IMR-90 (cell line): ENCODE measurements around the gene KRTDAP. TPM values are rescaled to one million over a fixed set of nuclear protein-coding genes. Genes with fewer than 3 reads are reported as not detected.

ENCODE experiments used
- ATAC-seq: fragments of 200-7000 bp; cut with Tn5 transposase; 2 replicates; pipeline ENCODE4 v1.9.1; 2020; ENCODE audit warnings: low read depth, mild to moderate bottlenecking, moderate library complexity
- BruUV-seq: library from RNA; stranded (reverse); fragments of 400-500 nt; replicated peaks from 2 replicates; lab custom pipeline; 2021; lab: Mats Ljungman, UMichigan
- CTCF ChIA-PET: fragments of 300-600 bp; formaldehyde crosslinking; extraction: SDS; loops from one replicate; lab custom pipeline; 2021; ENCODE audit warnings: antibody characterized with exemption; lab: Yijun Ruan, JAX
- POLR2A ChIA-PET: fragments of 300-600 bp; sonication (Branson Sonifier 250); formaldehyde crosslinking; loops from one replicate; lab custom pipeline; 2022; ENCODE audit warnings: antibody characterized with exemption; ENCODE audit not compliant: unreplicated experiment; lab: Charles Lee
- DNase-seq: peaks from one replicate; pipeline ENCODE4 v3.0.0; 2013
- H2AFZ ChIP-seq: replicated peaks from 2 replicates; pipeline ENCODE3; 2013; ENCODE audit warnings: low read length, mild to moderate bottlenecking; ENCODE audit not compliant: poor library complexity
- H2AK5ac ChIP-seq: 2 replicates; pipeline ENCODE4 v1.6.1; 2013; ENCODE audit warnings: low read depth, low read length, inconsistent platforms
- H2AK9ac ChIP-seq: replicated peaks from 2 replicates; pipeline ENCODE3; 2013; ENCODE audit warnings: mild to moderate bottlenecking, low read depth, low read length, moderate library complexity; ENCODE audit not compliant: poor library complexity
- H2BK120ac ChIP-seq: 2 replicates; pipeline ENCODE4 v1.6.1; 2013; ENCODE audit warnings: low read depth, low read length, inconsistent platforms
- H2BK15ac ChIP-seq: 3 replicates; pipeline ENCODE4 v1.6.1; 2013; ENCODE audit warnings: low read depth, low read length, inconsistent platforms
- H2BK20ac ChIP-seq: 2 replicates; pipeline ENCODE4 v1.6.1; 2013; ENCODE audit warnings: low read depth, mild to moderate bottlenecking, inconsistent platforms, low read length, moderate library complexity
- H2BK5ac ChIP-seq: 2 replicates; pipeline ENCODE4 v1.6.1; 2013; ENCODE audit warnings: mild to moderate bottlenecking, low read depth, low read length, inconsistent platforms; ENCODE audit not compliant: poor library complexity, severe bottlenecking
- H3K14ac ChIP-seq: replicated peaks from 2 replicates; pipeline ENCODE4 v1.6.1; 2013; ENCODE audit warnings: low read depth, low read length, inconsistent platforms
- H3K18ac ChIP-seq: 2 replicates; pipeline ENCODE4 v1.6.1; 2013; ENCODE audit warnings: low read depth, low read length, control low read depth
- H3K23ac ChIP-seq: 2 replicates; pipeline ENCODE4 v1.6.1; 2013; ENCODE audit warnings: low read depth, low read length, inconsistent platforms
- H3K27ac ChIP-seq: 2 replicates; pipeline ENCODE4 v1.5.1; 2013; ENCODE audit warnings: mild to moderate bottlenecking, control low read depth, low read length; ENCODE audit not compliant: insufficient read depth
- H3K27me3 ChIP-seq: 2 replicates; pipeline ENCODE4 v1.6.1; 2013; ENCODE audit warnings: low read length; ENCODE audit not compliant: control insufficient read depth, insufficient read depth
- H3K36me3 ChIP-seq: 2 replicates; pipeline ENCODE4 v1.6.1; 2013; ENCODE audit warnings: low read length, mixed read lengths; ENCODE audit not compliant: control insufficient read depth, insufficient read depth
- H3K4ac ChIP-seq: 2 replicates; pipeline ENCODE4 v1.6.1; 2013; ENCODE audit warnings: low read depth, low read length, inconsistent platforms
- H3K4me1 ChIP-seq: 2 replicates; pipeline ENCODE4 v1.6.1; 2013; ENCODE audit warnings: low read length, mixed read lengths; ENCODE audit not compliant: control insufficient read depth, insufficient read depth
- H3K4me2 ChIP-seq: 2 replicates; pipeline ENCODE4 v1.6.1; 2013; ENCODE audit warnings: low read depth, mild to moderate bottlenecking, control low read depth, low read length, moderate library complexity
- H3K4me3 ChIP-seq: 2 replicates; pipeline ENCODE4 v1.5.1; 2013; ENCODE audit warnings: low read depth, mild to moderate bottlenecking, control low read depth, low read length, moderate library complexity; ENCODE audit not compliant: insufficient read depth
- H3K56ac ChIP-seq: 2 replicates; pipeline ENCODE4 v1.6.1; 2013; ENCODE audit warnings: low read length, inconsistent platforms; ENCODE audit not compliant: insufficient read depth; ENCODE audit errors: extremely low read depth
- H3K79me1 ChIP-seq, 2 experiments: 2 replicates each; pipeline ENCODE4 v1.6.1; 2013; ENCODE audit warnings: low read length in 2 of 2, inconsistent platforms in 1 of 2, low read depth in 1 of 2
- H3K9ac ChIP-seq: 2 replicates; pipeline ENCODE4 v1.6.1; 2013; ENCODE audit warnings: low read depth, low read length, control low read depth
- H3K9me1 ChIP-seq: 2 replicates; pipeline ENCODE4 v1.6.1; 2013; ENCODE audit warnings: low read length, inconsistent platforms; ENCODE audit not compliant: insufficient read depth
- H3K9me3 ChIP-seq: 2 replicates; pipeline ENCODE4 v1.6.1; 2013; ENCODE audit warnings: low read length; ENCODE audit not compliant: control insufficient read depth, insufficient read depth
- H4K20me1 ChIP-seq: 2 replicates; pipeline ENCODE4 v1.6.1; 2013; ENCODE audit warnings: low read length, inconsistent platforms; ENCODE audit not compliant: insufficient read depth
- H4K5ac ChIP-seq: 2 replicates; pipeline ENCODE4 v1.6.1; 2013; ENCODE audit warnings: mild to moderate bottlenecking, low read depth, low read length, control low read depth
- H4K8ac ChIP-seq, 2 experiments: 2 replicates each; pipeline ENCODE4 v1.6.1; 2013; ENCODE audit warnings: low read depth in 2 of 2, low read length in 2 of 2, control low read depth in 1 of 2, inconsistent platforms in 1 of 2
- H4K91ac ChIP-seq: 2 replicates; pipeline ENCODE4 v1.6.1; 2013; ENCODE audit warnings: low read depth, low read length, inconsistent platforms; ENCODE audit not compliant: insufficient read depth
- BHLHE40 ChIP-seq: fragments of 150-350 bp; IDR thresholded peaks from 2 replicates; pipeline ENCODE4 v1.6.1; 2016; ENCODE audit warnings: mild to moderate bottlenecking, low read depth, low read length
- CTCF ChIP-seq: conservative IDR thresholded peaks from 2 replicates; pipeline ENCODE4 v1.5.1; 2012; ENCODE audit warnings: mild to moderate bottlenecking, low read depth, low read length, improper control_type of control experiment
- MAFK ChIP-seq: IDR thresholded peaks from 2 replicates; pipeline ENCODE4 v1.6.1; 2012; ENCODE audit warnings: low read depth, low read length, improper control_type of control experiment
- RCOR1 ChIP-seq: IDR thresholded peaks from 2 replicates; pipeline ENCODE4 v1.6.1; 2012; ENCODE audit warnings: mild to moderate bottlenecking, low read length, improper control_type of control experiment; ENCODE audit not compliant: insufficient replicate concordance
- SMC3 ChIP-seq: fragments of 150-350 bp; IDR thresholded peaks from 2 replicates; pipeline ENCODE4 v1.6.1; 2016; ENCODE audit warnings: low read depth, mild to moderate bottlenecking, antibody characterized with exemption, low read length, moderate library complexity
- USF2 ChIP-seq: fragments of 150-350 bp; IDR thresholded peaks from 2 replicates; pipeline ENCODE4 v1.6.1; 2017; ENCODE audit warnings: mild to moderate bottlenecking, antibody characterized with exemption, low read length, low read depth
- WGBS, 2 experiments: methylation state at CpG; one replicate each; pipeline versions ENCODE4 v1.1.5 to v1.1.7; 2013; ENCODE audit warnings: missing lambda C conversion rate in 2 of 2; ENCODE audit not compliant: insufficient read length in 1 of 2; ENCODE audit errors: extremely low coverage in 2 of 2; 5-methylcytosine and 5-hydroxymethylcytosine counted together
- dilution Hi-C: fragments of 300-500 bp; cut with HindIII; formaldehyde crosslinking; loops from one replicate; pipeline ENCODE4 v1.14.3; 2018; ENCODE audit warnings: low sequenced_read_pairs; ENCODE audit not compliant: unreplicated experiment
- in situ Hi-C: fragments of 300-500 bp; cut with MboI; formaldehyde crosslinking; loops from 3 replicates; pipeline ENCODE4 v1.14.3; 2019; ENCODE audit warnings: low sequenced_read_pairs, inconsistent platforms, mixed read lengths
- intact Hi-C: fragments of 100-400 bp; cut with micrococcal nuclease; formaldehyde crosslinking; loops from 2 replicates; pipeline ENCODE4 v1.10.0; 2022
- polyA plus RNA-seq, 3 experiments: library from polyadenylated mRNA; depleted of rRNA; stranded (reverse); fragments of >200 nt; gene quantifications; 2 replicates each; pipeline ENCODE4 v1.2.3, GENCODE V29; 2012; ENCODE audit warnings: low replicate concordance in 1 of 3
- total RNA-seq: library from RNA; depleted of rRNA; stranded (reverse); fragments of >200 nt; gene quantifications from 2 replicates; pipeline ENCODE4 v1.2.3, GENCODE V29; 2012

KRTDAP gene
- total and polyA plus RNA-seq, 2 of the 4 experiments (the other 2 are of a cell fraction) = not detected

- H3K79me1 ChIP-seq = 0 out of 4 replicates have a peak, but pooled peaks cover 0 to 3% of the 10 kb centered on the region in 2 experiments
- no peak overlapping the region for H2BK5ac ChIP-seq
- ATAC-seq = no peak
- H2BK15ac ChIP-seq = no peak overlapping the region
- BruUV-seq = no TSS peak
- H3K4me2 ChIP-seq = no peak overlapping the region
- H3K23ac ChIP-seq = no peak overlapping the region
- H2AFZ ChIP-seq = peak overlapping the region; percentile 43
- H4K8ac ChIP-seq = no peak overlapping the region
- TF ChIP-seq SMC3 (no peak), RCOR1 (no peak), MAFK (no peak), USF2 (no peak), BHLHE40 (no peak), CTCF (no peak)
- in situ Hi-C loops (no loop called here), intact Hi-C loops (no loop called here), dilution Hi-C loops (no loop called here)
- peaks cover 7% of the 10 kb centered on the region for H3K27me3 ChIP-seq
- no peak overlapping the region for H3K4me3 ChIP-seq
- H3K9me3 ChIP-seq = no peaks in the 10 kb centered on the region
- no peaks in the 10 kb centered on the region for H4K20me1 ChIP-seq
- no peak overlapping the region for H3K14ac ChIP-seq
- H4K5ac ChIP-seq = no peak overlapping the region
- H3K4ac ChIP-seq = no peak overlapping the region
- H3K36me3 ChIP-seq = no peaks in the 10 kb centered on the region
- DNase-seq = no peak
- no peak overlapping the region for H3K9ac ChIP-seq
- peaks cover 7% of the 10 kb centered on the region for H3K4me1 ChIP-seq
- POLR2A ChIA-PET = no interaction called here
- H3K56ac ChIP-seq = no peak overlapping the region
- no peak overlapping the region for H2AK5ac ChIP-seq
- CTCF ChIA-PET = no interaction called here
- no peak overlapping the region for H2BK120ac ChIP-seq
- no peak overlapping the region for H3K18ac ChIP-seq
- no peak overlapping the region for H3K27ac ChIP-seq
- WGBS, 2 experiments = 75% methylated on average over 7 of the region's 12 CpGs; no CpG with 5 or more reads in 1 of the 2 experiments
- no peak overlapping the region for H4K91ac ChIP-seq
- H3K9me1 ChIP-seq = peaks cover 10% of the 10 kb centered on the region
- H2AK9ac ChIP-seq = no peak overlapping the region
- H2BK20ac ChIP-seq = no peak overlapping the region
These were observed 32.6 kb upstream of the KRTDAP start for GRCh38 chr19:35522745-35523327.
